ENCODE measurements around the gene SUPV3L1. TPM values are rescaled to one million over a fixed set of nuclear protein-coding genes. Genes with fewer than 3 reads are reported as not detected.

Gene SUPV3L1
- total RNA-seq, 5 donors from 2014 or later (not counting 1 experiment from before 2014, with no cell fraction given) = 34.1 to 50.7 (median 36.1) TPM

DNA sequence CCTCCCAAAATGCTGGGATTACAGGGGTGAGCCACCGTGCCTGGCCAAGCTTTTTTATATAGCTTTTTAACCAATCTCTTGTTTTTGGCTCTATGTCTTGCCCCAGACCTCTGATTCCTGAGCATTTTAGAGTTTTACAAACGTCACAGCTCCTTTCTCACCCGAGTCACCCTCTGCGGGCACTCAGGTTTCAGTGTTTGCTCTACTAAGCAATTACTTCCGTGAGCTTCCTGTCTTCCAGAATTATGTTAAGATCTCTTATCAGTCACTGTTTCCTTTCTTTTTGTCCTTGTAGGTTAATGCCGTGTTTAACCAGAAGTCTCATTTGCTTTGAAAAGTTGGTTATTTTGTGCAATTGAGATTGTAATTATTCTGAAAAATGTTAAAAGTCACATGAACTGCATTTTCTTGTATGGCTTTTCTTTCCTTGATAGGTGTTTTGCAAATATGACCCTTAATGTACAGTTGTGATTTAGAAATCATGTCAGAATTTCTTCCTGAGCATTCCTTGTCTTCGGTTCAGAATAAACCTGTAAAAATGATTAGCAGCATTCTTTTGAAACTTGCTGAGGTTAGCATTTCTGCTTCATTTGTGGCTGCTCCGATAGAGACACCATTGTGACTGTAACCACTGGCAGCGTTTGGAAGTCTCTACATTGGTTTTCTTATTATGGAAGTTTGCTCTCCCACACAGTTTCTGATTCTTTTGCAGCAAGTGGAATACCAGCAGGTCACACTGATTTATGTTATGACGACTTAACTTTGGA, 35.6 kb downstream of the SUPV3L1 start:
- peak in 14 of 35 experiments; percentile 7 to 59 (median 20) for DNase-seq
- Histone ChIP-seq H3K27me3 (replicated peaks in 1 of 2; ENCODE audit: control insufficient read depth in 2 of 2, extremely low read depth in 1 of 2, insufficient read depth in 2 of 2, low read length in 1 of 2) (no peaks in the 10 kb centered on the region), H3K27ac (ENCODE audit: low read length) (peak overlapping the region; percentile 48), H3K36me3 (ENCODE audit: control insufficient read depth in 2 of 2, extremely low read depth in 1 of 2, insufficient read depth in 1 of 2, low read length in 1 of 2) (no peaks in the 10 kb centered on the region), H3K9me3 (no peaks in the 10 kb centered on the region), H3K4me1 (ENCODE audit: control insufficient read depth in 1 of 2, extremely low read depth in 1 of 2, insufficient read depth in 2 of 2, low read length in 2 of 2) (peaks cover 5 to 7% of the 10 kb centered on the region in 2 experiments), H3K4me3 (ENCODE audit: control insufficient read depth in 1 of 2, extremely low read depth in 1 of 2, low read length in 1 of 2) (no peak overlapping the region)
- Mint-ChIP-seq H3K27me3 (no peaks in the 10 kb centered on the region), H3K9me3 (peaks cover 0 to 5% (median 0%) of the 10 kb centered on the region in 3 donors), H3K36me3 (no peaks in the 10 kb centered on the region), H3K4me3 (peak overlapping the region in 1 of 3 donors; percentile 29), H3K27ac (peak overlapping the region; percentile 77), H3K4me1 (peaks cover 18 to 23% (median 19%) of the 10 kb centered on the region in 3 donors)
- ChIA-PET CTCF (interaction anchor here (0.6 to 1.3 kb wide), 6 partner anchors 9 to 41 kb away, joined by 3 to 7 read pairs (median 4); no protein-coding TSS in a partner anchor), POLR2A (interaction anchor here in 1 of 2 donors (0.6 kb wide), 2 partner anchors 9 to 104 kb away, joined by 4 to 5 read pairs; no protein-coding TSS in a partner anchor)
- peak in 2 of 4 experiments; percentile 82 to 89 for ATAC-seq (replicated peaks in 1 of 4)
- WGBS (ENCODE audit: insufficient coverage) = 23% methylated on average over 6 of the region's 10 CpGs

DNA sequence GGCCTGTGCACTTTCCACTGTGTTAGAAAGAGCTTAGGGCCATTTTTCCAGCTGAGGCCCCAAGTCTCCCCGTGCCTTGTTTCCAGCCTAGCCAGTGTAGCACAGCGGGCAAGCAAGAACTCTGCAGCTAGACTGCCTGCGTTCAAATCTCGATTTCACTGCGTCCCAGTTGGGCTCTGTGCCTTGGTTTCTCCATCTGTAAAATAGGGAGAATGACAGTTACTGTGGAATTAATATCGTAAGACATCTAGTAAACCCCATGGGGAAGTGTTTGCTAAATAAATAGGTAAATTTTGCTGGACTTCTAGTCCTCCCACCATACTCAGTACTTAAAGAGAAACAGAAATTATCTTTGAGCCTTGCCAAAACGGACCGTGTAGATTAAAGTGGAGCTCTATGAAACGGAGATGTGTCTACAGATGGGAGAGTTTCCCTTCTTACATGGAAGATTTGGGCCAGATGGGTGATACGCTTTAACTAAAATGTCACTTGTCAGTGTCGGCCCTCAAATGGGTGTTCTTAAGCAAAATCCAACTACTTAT, 36.6 kb downstream of the SUPV3L1 start:
- ATAC-seq (replicated peaks in 1 of 4) = no peak
- POLR2A ChIA-PET = no interaction called here
- no peak for DNase-seq
- Mint-ChIP-seq H3K4me1 (peaks cover 21 to 28% (median 23%) of the 10 kb centered on the region in 3 donors), H3K36me3 (no peaks in the 10 kb centered on the region), H3K27ac (no peak overlapping the region), H3K4me3 (no peak overlapping the region), H3K9me3 (peaks cover 0 to 5% (median 0%) of the 10 kb centered on the region in 3 donors), H3K27me3 (no peaks in the 10 kb centered on the region)
- Histone ChIP-seq H3K4me3 (ENCODE audit: control insufficient read depth in 1 of 2, extremely low read depth in 1 of 2, low read length in 1 of 2) (no peak overlapping the region), H3K27me3 (replicated peaks in 1 of 2; ENCODE audit: control insufficient read depth in 2 of 2, extremely low read depth in 1 of 2, insufficient read depth in 2 of 2, low read length in 1 of 2) (no peaks in the 10 kb centered on the region), H3K27ac (ENCODE audit: low read length) (no peak overlapping the region), H3K36me3 (ENCODE audit: control insufficient read depth in 2 of 2, extremely low read depth in 1 of 2, insufficient read depth in 1 of 2, low read length in 1 of 2) (no peaks in the 10 kb centered on the region), H3K9me3 (no peaks in the 10 kb centered on the region), H3K4me1 (ENCODE audit: control insufficient read depth in 1 of 2, extremely low read depth in 1 of 2, insufficient read depth in 2 of 2, low read length in 2 of 2) (peaks cover 5 to 12% of the 10 kb centered on the region in 2 experiments)
- CTCF ChIA-PET = interaction anchor here (0.6 kb wide), 2 partner anchors 15 to 110 kb away, joined by 3 to 4 read pairs; no protein-coding TSS in a partner anchor
- 90% methylated on average over 4 of the region's 11 CpGs for WGBS (ENCODE audit: insufficient coverage)

DNA sequence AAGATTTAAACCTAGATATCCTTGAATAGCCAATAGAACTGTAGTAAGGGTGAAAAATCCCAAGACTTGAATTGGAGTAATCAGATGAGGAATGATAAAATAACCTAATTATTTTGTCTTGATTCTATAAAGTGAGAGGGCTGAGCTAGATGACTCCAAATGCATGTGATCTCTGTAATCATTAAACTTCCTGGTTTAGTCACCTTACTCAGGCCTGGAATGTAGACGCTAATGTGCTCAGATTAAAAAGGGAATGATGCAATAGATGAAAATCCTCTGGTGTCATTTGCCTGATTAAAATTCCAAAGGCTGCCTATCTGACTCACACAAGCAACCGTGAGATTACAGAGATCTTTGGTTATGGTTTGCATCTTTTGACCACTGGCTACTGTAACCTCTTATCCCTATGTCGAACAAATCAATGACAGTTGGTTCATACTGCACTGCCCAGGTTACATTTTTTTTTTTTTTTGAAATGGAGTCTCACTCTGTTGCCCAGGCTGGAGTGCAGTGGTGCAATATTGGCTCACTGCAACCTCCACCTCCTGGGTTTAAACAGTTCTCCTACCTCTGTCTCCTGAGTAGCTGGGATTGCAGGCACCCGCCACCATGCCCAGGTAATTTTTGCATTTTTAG, 37.2 kb downstream of the SUPV3L1 start:
- Mint-ChIP-seq H3K4me3 (no peak overlapping the region), H3K27me3 (no peaks in the 10 kb centered on the region), H3K27ac (no peak overlapping the region), H3K9me3 (peaks cover 0 to 5% (median 0%) of the 10 kb centered on the region in 3 donors), H3K36me3 (no peaks in the 10 kb centered on the region), H3K4me1 (peaks cover 27 to 34% (median 29%) of the 10 kb centered on the region in 3 donors)
- ATAC-seq (replicated peaks in 1 of 4) (no peak), DNase-seq (no peak)
- no peaks in the 10 kb centered on the region for H3K36me3 ChIP-seq (ENCODE audit: control insufficient read depth in 2 of 2, extremely low read depth in 1 of 2, insufficient read depth in 1 of 2, low read length in 1 of 2)
- CTCF ChIA-PET = interaction anchor here in 1 of 2 donors (0.6 kb wide), 1 partner anchor 111 kb away, joined by 3 read pairs; no protein-coding TSS in a partner anchor
- peaks cover 5 to 18% of the 10 kb centered on the region in 2 experiments for H3K4me1 ChIP-seq (ENCODE audit: control insufficient read depth in 1 of 2, extremely low read depth in 1 of 2, insufficient read depth in 2 of 2, low read length in 2 of 2)
- H3K4me3 ChIP-seq (ENCODE audit: control insufficient read depth in 1 of 2, extremely low read depth in 1 of 2, low read length in 1 of 2) = no peak overlapping the region
- H3K9me3 ChIP-seq = no peaks in the 10 kb centered on the region
- H3K27ac ChIP-seq (ENCODE audit: low read length) = no peak overlapping the region
- H3K27me3 ChIP-seq (replicated peaks in 1 of 2; ENCODE audit: control insufficient read depth in 2 of 2, extremely low read depth in 1 of 2, insufficient read depth in 2 of 2, low read length in 1 of 2) = no peaks in the 10 kb centered on the region
- POLR2A ChIA-PET = no interaction called here
- 93% methylated on average over 3 of the region's 4 CpGs for WGBS (ENCODE audit: insufficient coverage)

DNA sequence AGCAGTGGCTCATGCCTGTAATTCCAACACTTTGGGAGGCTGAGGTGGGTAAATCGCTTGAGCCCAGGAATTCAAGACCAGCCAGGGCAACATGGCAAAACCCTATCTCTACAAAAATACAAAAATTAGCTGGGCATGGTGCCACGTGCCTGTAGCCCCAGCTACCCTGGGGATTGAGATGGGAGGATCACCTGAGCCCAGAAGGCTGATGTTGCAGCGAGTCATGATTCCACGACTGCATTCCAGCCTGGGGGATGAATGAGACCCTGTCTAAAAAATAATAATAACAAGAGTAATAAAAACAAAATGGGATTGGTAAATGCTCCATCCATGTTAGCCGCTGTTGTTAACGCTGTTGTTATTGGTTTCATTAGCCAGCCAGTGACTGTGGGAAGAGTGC, 38.8 kb downstream of the SUPV3L1 start:
- CTCF ChIA-PET = interaction anchor here in 1 of 2 donors (0.7 kb wide), 1 partner anchor 494 kb away, joined by 3 read pairs; no protein-coding TSS in a partner anchor
- no peak overlapping the region for H3K4me3 ChIP-seq (ENCODE audit: control insufficient read depth in 1 of 2, extremely low read depth in 1 of 2, low read length in 1 of 2)
- no peak overlapping the region for H3K27ac ChIP-seq (ENCODE audit: low read length)
- peaks cover 38 to 44% (median 40%) of the 10 kb centered on the region in 3 donors for H3K4me1 Mint-ChIP-seq
- no peaks in the 10 kb centered on the region for H3K36me3 ChIP-seq (ENCODE audit: control insufficient read depth in 2 of 2, extremely low read depth in 1 of 2, insufficient read depth in 1 of 2, low read length in 1 of 2)
- WGBS (ENCODE audit: insufficient coverage) = 92% methylated on average over 2 of the region's 6 CpGs
- H3K4me3 Mint-ChIP-seq = no peak overlapping the region
- H3K36me3 Mint-ChIP-seq = no peaks in the 10 kb centered on the region
- H3K27ac Mint-ChIP-seq = no peak overlapping the region
- H3K27me3 ChIP-seq (replicated peaks in 1 of 2; ENCODE audit: control insufficient read depth in 2 of 2, extremely low read depth in 1 of 2, insufficient read depth in 2 of 2, low read length in 1 of 2) = no peaks in the 10 kb centered on the region
- no peaks in the 10 kb centered on the region for H3K9me3 ChIP-seq
- ATAC-seq (replicated peaks in 1 of 4) (no peak), DNase-seq (no peak)
- no peaks in the 10 kb centered on the region for H3K27me3 Mint-ChIP-seq
- H3K9me3 Mint-ChIP-seq = peaks cover 0 to 5% (median 0%) of the 10 kb centered on the region in 3 donors
- POLR2A ChIA-PET = no interaction called here
- H3K4me1 ChIP-seq (ENCODE audit: control insufficient read depth in 1 of 2, extremely low read depth in 1 of 2, insufficient read depth in 2 of 2, low read length in 2 of 2) = peaks cover 6 to 29% of the 10 kb centered on the region in 2 experiments

DNA sequence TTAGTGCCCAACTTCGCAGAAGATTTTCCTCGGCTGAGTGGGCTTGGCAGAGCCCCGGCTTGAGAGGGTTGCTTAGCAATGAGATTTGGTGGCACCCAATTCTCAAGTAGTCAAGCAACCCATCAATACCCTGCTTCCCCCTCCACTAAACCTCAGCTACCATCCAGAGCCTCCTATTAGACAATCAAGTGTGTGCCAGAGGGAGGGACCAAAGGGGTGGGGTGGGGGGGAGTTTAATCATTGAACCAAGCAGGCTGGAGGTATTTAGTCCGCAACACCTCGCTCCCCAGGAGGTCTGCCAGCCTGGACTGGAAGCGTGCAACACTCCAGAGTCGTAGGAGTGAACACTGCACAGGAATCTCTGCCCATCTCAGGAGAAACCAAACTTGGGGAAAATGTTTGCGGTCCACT, 40.0 kb downstream of the SUPV3L1 start, which contains the start of gene HKDC1:
Gene HKDC1, plus strand, starts transcription at position 292 of the 411 bp plus-strand sequence. Its CDS starts 104 bp downstream, at position 396.
- no peak within 1 kb of the TSS for H3K4me3 Mint-ChIP-seq
- 98% methylated on average over 7 of the region's 8 CpGs for WGBS (ENCODE audit: insufficient coverage)
- CTCF ChIA-PET = interaction anchor here in 1 of 2 donors (0.6 to 1.6 kb wide), 3 partner anchors 18 to 214 kb away, joined by 3 to 5 read pairs (median 4); no protein-coding TSS in a partner anchor

More for the DNA sequence above, 40.0 kb downstream of the SUPV3L1 start, which contains the start of gene HKDC1:
- ATAC-seq (replicated peaks in 1 of 4) = no peak
- peak within 1 kb of the TSS in 1 of 2 donors; percentile 70 for H3K27ac Mint-ChIP-seq
- H3K27me3 Mint-ChIP-seq = no peaks in the 10 kb centered on the region
- Histone ChIP-seq H3K4me3 (ENCODE audit: control insufficient read depth in 1 of 2, extremely low read depth in 1 of 2, low read length in 1 of 2) (no peak within 1 kb of the TSS), H3K4me1 (ENCODE audit: control insufficient read depth in 1 of 2, extremely low read depth in 1 of 2, insufficient read depth in 2 of 2, low read length in 2 of 2) (peaks cover 6 to 36% of the 10 kb centered on the region in 2 experiments), H3K9me3 (no peaks in the 10 kb centered on the region), H3K27ac (ENCODE audit: low read length) (no peak within 1 kb of the TSS), H3K36me3 (ENCODE audit: control insufficient read depth in 2 of 2, extremely low read depth in 1 of 2, insufficient read depth in 1 of 2, low read length in 1 of 2) (no peaks in the 10 kb centered on the region), H3K27me3 (replicated peaks in 1 of 2; ENCODE audit: control insufficient read depth in 2 of 2, extremely low read depth in 1 of 2, insufficient read depth in 2 of 2, low read length in 1 of 2) (no peaks in the 10 kb centered on the region)
- no peak for DNase-seq
- POLR2A ChIA-PET = interaction anchor here in 1 of 2 donors (0.5 kb wide), 1 partner anchor 98 kb away, joined by 10 read pairs; no protein-coding TSS in a partner anchor
- H3K9me3 Mint-ChIP-seq = no peaks in the 10 kb centered on the region
- peaks cover 36 to 40% (median 36%) of the 10 kb centered on the region in 3 donors for H3K4me1 Mint-ChIP-seq
- H3K36me3 Mint-ChIP-seq = no peaks in the 10 kb centered on the region

Measured in T-cell (primary cell).